Measurements from ENCODE around the gene UGCG. TPM values are rescaled to one million over a fixed set of nuclear protein-coding genes. Genes with fewer than 3 reads are reported as not detected.

UGCG gene
- total and polyA plus RNA-seq, 8 donors: 9.4 to 29.9 (median 13.7) TPM

GRCh38 chr9:111925784-111926183, 29.2 kb downstream of the UGCG start:
- Histone ChIP-seq H3K4me3 (no peak overlapping the region), H3K27me3 (no peaks in the 10 kb centered on the region), H3K4me1 (peaks cover 29 to 64% (median 37%) of the 10 kb centered on the region in 3 donors), H3K9me3 (no peaks in the 10 kb centered on the region), H3K36me3 (peaks cover 0 to 7% (median 0%) of the 10 kb centered on the region in 3 donors), H3K27ac (peak overlapping the region in 3 of 4 donors; percentile 14 to 75 (median 56))
- FAIRE-seq: no peak
- no peak for TF ChIP-seq CTCF (IDR thresholded peaks at IDR 0.05)
- peak in 3 of 4 donors; percentile 28 to 37 (median 30) for ATAC-seq
- WGBS, 2 donors: 23 to 39% methylated on average over 2 of the region's 2 CpGs
- DNase-seq: no peak
- intact Hi-C loops (cut with DNase I): no loop called here

- intact Hi-C loops (cut with DNase I): no loop called here
- H3K4me1 ChIP-seq: peaks cover 29 to 64% (median 37%) of the 10 kb centered on the region in 3 donors
- no peaks in the 10 kb centered on the region for H3K9me3 ChIP-seq
- FAIRE-seq: no peak
- H3K36me3 ChIP-seq: peaks cover 0 to 13% (median 0%) of the 10 kb centered on the region in 3 donors
- H3K27me3 ChIP-seq: no peaks in the 10 kb centered on the region
- H3K27ac ChIP-seq: peak overlapping the region in 1 of 4 donors; percentile 75
- WGBS, 2 donors: 66 to 81% methylated on average over 6 of the region's 6 CpGs
- H3K4me3 ChIP-seq: no peak overlapping the region
- TF ChIP-seq CTCF (IDR thresholded peaks at IDR 0.05): no peak
- peak in 3 of 4 donors; percentile 40 to 55 (median 50) for ATAC-seq
- DNase-seq: peak in 1 of 6 donors; percentile 34
These were observed 29.8 kb downstream of the UGCG start for GRCh38 chr9:111926421-111926875.

GRCh38 chr9:111928359-111928720, 31.7 kb downstream of the UGCG start:
- no peak for TF ChIP-seq CTCF (IDR thresholded peaks at IDR 0.05)
- Histone ChIP-seq H3K36me3 (peaks cover 0 to 27% (median 0%) of the 10 kb centered on the region in 3 donors), H3K4me1 (peaks cover 25 to 47% (median 32%) of the 10 kb centered on the region in 3 donors), H3K4me3 (no peak overlapping the region), H3K27me3 (no peaks in the 10 kb centered on the region), H3K27ac (peak overlapping the region in 1 of 4 donors; percentile 75), H3K9me3 (no peaks in the 10 kb centered on the region)
- ATAC-seq: peak in 3 of 4 donors; percentile 17 to 33 (median 27)
- FAIRE-seq: no peak
- DNase-seq: no peak
- intact Hi-C loops (cut with DNase I): no loop called here

- Histone ChIP-seq H3K27me3 (no peaks in the 10 kb centered on the region), H3K4me1 (peaks cover 0 to 6% (median 0%) of the 10 kb centered on the region in 3 donors), H3K4me3 (no peak overlapping the region), H3K9me3 (no peaks in the 10 kb centered on the region), H3K27ac (no peak overlapping the region), H3K36me3 (peaks cover 0 to 30% (median 0%) of the 10 kb centered on the region in 3 donors)
- intact Hi-C loops (cut with DNase I): no loop called here
- ATAC-seq: no peak
- no peak for DNase-seq
- no peak for TF ChIP-seq CTCF (IDR thresholded peaks at IDR 0.05)
- FAIRE-seq: no peak
- WGBS, 2 donors: 49 to 67% methylated on average over 2 of the region's 2 CpGs
These were observed 38.1 kb downstream of the UGCG start for GRCh38 chr9:111934747-111935146.

- TF ChIP-seq CTCF (IDR thresholded peaks at IDR 0.05): no peak
These were observed 39.8 kb downstream of the UGCG start for GRCh38 chr9:111936391-111936790.

More at GRCh38 chr9:111936391-111936790, 39.8 kb downstream of the UGCG start:
- no peak for FAIRE-seq
- WGBS, 2 donors: 97 to 100% methylated on average over 2 of the region's 2 CpGs
- H3K36me3 ChIP-seq: peaks cover 0 to 18% (median 0%) of the 10 kb centered on the region in 3 donors
- H3K4me3 ChIP-seq: no peak overlapping the region
- intact Hi-C loops (cut with DNase I): no loop called here
- peaks cover 0 to 22% (median 1%) of the 10 kb centered on the region in 3 donors for H3K4me1 ChIP-seq
- no peak for ATAC-seq
- H3K9me3 ChIP-seq: no peaks in the 10 kb centered on the region
- H3K27ac ChIP-seq: no peak overlapping the region
- no peaks in the 10 kb centered on the region for H3K27me3 ChIP-seq
- no peak for DNase-seq
